ENCODE data around the gene PINK1. TPM values are rescaled to one million over a fixed set of nuclear protein-coding genes. Genes with fewer than 3 reads are reported as not detected.

PINK1 gene
- total RNA-seq, 4 donors from 2014 or later: 149 to 173 (median 161) TPM

GRCh38 chr1:20624709-20625108 lies 8.5 kb upstream of the PINK1 start:
- intact Hi-C loops (cut with DNase I; ENCODE audit: low total_unique reads): no loop called here
- WGBS, 2 donors: 86 to 90% methylated on average over 1 of the region's 1 CpG
- H3K4me3 ChIP-seq (ENCODE audit: low read depth, poor library complexity, severe bottlenecking): no peak overlapping the region
- no peak for DNase-seq (ENCODE audit: low spot score in 2 of 2)
- TF ChIP-seq CTCF (IDR thresholded peaks at IDR 0.05): no peak
- TF ChIP-seq POLR2A (IDR thresholded peaks at IDR 0.05): no peak

GRCh38 chr1:20625176-20626097 lies 7.8 kb upstream of the PINK1 start:
- no peak for DNase-seq (ENCODE audit: low spot score in 2 of 2)
- 68 to 80% methylated on average over 3 of the region's 3 CpGs for WGBS, 2 donors
- intact Hi-C loops (cut with DNase I; ENCODE audit: low total_unique reads): no loop called here
- no peak overlapping the region for H3K4me3 ChIP-seq (ENCODE audit: low read depth, poor library complexity, severe bottlenecking)
- TF ChIP-seq CTCF (IDR thresholded peaks at IDR 0.05) (no peak), POLR2A (IDR thresholded peaks at IDR 0.05) (no peak)

- WGBS, 2 donors: 48 to 70% methylated on average over 1 of the region's 1 CpG
- intact Hi-C loops (cut with DNase I; ENCODE audit: low total_unique reads): no loop called here
- no peak for DNase-seq (ENCODE audit: low spot score in 2 of 2)
- TF ChIP-seq CTCF (IDR thresholded peaks at IDR 0.05): no peak
- no peak overlapping the region for H3K4me3 ChIP-seq (ENCODE audit: low read depth, poor library complexity, severe bottlenecking)
Observed at GRCh38 chr1:20626098-20626427, 7.2 kb upstream of the PINK1 start.

- H3K4me3 ChIP-seq (ENCODE audit: low read depth, poor library complexity, severe bottlenecking): no peak overlapping the region
- DNase-seq (ENCODE audit: low spot score in 2 of 2): no peak
- TF ChIP-seq POLR2A (IDR thresholded peaks at IDR 0.05) (no peak), CTCF (IDR thresholded peaks at IDR 0.05) (no peak)
- WGBS, 2 donors: 61 to 68% methylated on average over 1 of the region's 1 CpG
- intact Hi-C loops (cut with DNase I; ENCODE audit: low total_unique reads): no loop called here
Observed at GRCh38 chr1:20626524-20626923, 6.7 kb upstream of the PINK1 start.

- TF ChIP-seq POLR2A (IDR thresholded peaks at IDR 0.05) (no peak), CTCF (IDR thresholded peaks at IDR 0.05) (no peak)
- intact Hi-C loops (cut with DNase I; ENCODE audit: low total_unique reads): loop anchor here (5.0 kb wide), 1 partner anchor 108 kb away; no protein-coding TSS in a partner anchor
- H3K4me3 ChIP-seq (ENCODE audit: low read depth, poor library complexity, severe bottlenecking): no peak overlapping the region
- DNase-seq (ENCODE audit: low spot score in 2 of 2): no peak
- 47 to 49% methylated on average over 4 of the region's 4 CpGs for WGBS, 2 donors
Observed at GRCh38 chr1:20630729-20631128, 2.5 kb upstream of the PINK1 start.

Data from lower leg skin (tissue), 4 donors.